ENCODE measurements around the gene RPL29.

Gene RPL29

DNA sequence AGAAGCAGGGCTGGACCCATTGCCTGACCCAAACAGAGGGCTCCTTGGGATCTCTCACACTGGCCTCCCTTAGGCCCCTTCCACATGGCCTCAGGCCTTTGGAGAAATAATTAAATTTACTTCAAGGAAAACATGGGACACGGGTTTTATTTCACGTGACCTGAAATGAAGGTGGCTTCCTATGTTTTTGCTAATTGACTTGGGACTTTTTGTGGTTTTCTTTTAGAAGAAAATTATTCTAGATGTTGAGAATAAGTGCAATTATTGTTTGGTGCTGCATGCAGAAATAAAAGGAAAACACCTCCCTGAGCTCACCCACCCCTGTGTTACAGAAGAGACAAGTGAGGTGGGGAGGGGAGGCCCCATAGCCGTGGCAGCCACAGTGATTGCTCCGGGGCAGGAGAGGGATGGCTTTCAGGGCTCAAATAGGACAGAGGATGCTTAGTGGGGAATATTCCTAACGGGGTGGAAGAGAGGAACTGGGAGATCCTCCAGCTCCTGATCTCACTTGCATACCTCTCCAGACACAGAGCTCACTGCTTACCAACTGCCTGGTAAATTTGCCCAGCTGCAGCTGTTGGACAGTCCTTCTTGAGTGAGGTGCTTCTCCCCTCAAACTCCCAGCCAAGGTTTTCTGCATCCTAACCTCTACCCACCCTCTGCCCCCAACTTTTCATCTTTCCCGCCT is 29.2 kb upstream of the RPL29 start:
- DNase-seq = no peak

DNA sequence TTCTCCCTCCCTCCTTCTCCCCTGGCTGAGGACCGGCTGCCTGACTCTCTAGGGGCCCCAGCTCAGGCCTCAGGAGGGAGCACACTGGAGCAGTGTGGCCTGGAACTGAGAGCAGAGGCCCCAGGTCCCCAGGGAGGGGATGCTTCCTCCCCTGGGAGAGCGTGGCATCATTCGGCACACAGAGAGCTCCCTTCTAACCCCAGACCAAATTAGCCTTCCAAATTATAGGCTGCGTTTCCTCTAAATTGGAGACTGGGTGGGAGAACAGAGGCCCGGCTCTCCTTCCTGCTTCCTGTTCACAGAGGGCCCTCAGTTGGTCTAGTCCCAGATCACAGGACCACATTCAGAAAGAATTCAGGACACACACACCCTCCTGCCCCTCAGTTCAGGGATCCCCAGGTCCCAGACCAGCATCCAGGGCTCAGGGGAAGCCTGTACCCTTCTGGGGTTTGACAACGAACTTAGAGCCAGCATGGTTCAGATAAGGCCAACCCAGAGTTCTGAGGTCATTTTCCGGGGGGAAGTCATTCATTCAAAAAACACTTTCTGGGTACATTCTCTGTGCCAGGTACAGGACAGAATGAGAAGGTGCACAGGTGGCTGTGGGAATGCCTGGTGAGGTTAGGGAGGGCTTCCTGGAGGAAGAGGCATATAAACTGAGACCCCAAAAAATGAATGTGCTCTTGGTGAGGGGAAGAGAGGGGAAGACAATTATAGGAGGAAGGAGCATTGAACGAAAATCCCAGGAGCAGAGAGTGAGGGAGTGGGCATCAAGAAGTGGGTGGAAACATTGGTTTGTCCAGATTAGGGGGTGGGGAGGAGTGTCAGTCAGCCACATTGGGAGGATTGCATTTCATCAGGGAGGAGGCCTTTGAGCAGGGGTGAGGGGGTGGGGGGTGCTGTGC is 28.4 kb upstream of the RPL29 start:
- no peak for DNase-seq

DNA sequence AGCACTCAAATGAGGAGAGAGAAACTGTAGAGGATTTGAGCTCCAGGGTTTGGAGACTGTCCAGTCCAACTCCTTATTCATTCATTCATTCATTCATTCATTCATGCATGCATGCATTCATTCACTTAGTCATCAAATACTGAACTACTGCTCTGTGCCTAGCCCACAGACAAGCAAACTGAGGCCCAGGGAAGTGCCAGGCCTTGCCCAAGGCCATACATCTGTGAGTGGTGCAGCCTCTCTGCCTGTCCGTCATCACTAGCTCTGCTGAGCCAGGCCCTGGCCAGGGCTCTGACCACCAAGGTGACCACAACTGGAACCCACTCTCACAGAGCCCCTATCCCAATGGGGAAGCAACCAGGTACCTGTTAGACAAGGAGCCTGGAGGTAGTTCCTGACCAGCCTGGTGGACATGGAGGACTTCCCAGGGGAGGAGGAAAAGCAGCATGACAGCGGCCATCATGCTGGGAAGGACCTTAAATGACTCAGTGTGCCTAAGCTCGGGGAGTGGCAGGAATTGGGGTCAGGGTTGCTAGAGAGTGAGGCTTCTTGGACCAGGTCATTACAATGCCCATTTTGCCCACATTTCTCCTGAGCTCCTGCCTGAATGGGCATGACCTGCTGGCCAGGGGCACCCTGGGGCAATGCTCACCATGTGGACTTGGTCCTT is 27.5 kb upstream of the RPL29 start:
- DNase-seq = no peak

DNA sequence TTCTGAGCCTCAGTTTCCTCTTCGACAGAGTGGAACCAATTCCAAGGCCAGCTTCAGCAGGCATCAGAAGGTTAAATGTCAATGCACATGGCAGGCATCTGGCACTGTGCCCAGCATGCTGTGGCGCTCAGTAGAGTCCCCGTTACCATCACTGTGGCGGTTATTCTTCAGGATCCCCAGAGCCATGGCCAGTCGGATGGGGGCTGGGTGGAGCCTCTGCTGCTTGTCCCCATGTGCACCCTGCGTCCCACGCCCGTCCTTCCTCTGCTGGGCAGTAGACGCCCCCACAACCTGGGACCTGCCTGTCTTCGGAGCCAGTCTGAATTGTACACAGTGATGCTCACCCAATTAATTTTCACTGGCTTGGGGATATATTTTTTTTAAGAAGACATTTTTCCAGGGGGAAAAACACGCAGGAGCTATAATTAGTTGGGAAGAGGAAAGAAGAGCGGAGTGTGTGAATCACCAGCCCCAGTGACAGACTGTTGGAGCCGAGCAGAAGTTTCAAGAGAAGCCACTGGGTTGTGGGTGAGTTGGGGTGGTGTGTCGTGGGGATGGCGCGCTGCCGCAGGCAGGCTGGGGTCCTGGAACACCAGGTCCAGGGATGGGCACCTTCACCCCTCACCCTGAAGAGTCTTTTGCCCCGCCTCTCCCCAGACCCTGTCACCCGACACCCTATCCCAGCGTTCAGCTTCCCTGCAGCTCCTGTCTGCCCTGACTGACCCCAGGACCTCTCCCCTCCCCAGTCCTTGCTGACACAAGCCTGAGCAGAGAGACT is 26.8 kb upstream of the RPL29 start:
- DNase-seq = no peak

DNA sequence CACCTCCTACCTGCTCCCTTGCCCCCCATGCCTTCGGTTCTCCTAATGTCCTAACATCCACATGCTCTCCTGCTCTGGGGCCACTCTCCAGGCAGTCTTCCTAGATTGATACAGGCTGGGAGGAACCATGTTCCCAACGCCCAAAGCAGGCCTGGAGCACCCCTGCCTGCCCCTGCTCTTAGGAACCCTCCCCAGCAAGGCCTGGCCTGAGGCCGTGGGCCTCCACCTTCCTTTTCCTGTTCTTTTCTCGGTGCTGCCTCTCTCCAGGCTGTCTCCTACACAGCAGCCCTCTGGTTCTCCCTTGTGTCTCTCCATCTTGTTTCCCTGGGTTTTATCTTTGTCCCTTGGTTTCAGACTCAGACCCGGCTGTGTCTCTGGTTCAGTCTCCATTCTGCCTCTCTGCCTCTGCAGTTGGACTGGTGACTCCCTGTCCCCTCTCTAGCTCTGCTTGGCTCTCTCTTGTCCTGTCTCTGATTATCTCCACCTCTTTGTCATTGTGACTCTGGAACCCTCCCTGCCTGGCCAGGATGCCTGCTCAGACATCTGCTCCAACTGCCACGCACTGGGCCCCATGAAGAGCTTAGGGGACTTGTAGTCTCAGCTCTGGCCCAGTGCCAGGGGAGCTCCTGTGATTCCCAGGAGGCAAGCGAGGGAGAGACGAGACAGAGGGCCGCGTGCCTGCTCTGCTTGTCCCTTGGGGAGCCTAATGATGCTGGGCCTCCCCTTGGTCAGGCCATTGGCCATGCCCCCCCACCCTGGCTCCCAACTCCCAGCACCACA is 26.0 kb upstream of the RPL29 start:
- DNase-seq = no peak

DNA sequence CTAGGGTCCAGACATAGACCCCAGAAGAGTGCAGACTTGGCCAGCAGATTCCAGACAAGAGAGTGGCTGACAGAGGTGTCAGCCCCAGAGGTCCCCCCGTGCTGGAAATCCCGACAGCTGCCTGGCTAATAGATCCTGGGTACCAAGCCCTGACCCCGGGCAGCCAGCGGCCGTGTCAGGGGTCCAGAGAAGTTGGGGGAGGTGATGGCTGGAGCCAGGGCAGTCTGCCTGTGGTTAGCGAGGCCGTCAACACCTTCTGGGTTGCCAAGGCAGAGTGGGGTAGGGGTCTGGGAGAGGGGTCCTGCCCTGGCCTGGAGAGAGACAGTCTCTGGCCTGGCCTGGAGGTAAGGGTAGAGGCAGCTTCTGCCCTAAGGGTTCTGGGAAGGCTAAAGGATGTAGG is 25.1 kb upstream of the RPL29 start:
- no peak for DNase-seq

DNA sequence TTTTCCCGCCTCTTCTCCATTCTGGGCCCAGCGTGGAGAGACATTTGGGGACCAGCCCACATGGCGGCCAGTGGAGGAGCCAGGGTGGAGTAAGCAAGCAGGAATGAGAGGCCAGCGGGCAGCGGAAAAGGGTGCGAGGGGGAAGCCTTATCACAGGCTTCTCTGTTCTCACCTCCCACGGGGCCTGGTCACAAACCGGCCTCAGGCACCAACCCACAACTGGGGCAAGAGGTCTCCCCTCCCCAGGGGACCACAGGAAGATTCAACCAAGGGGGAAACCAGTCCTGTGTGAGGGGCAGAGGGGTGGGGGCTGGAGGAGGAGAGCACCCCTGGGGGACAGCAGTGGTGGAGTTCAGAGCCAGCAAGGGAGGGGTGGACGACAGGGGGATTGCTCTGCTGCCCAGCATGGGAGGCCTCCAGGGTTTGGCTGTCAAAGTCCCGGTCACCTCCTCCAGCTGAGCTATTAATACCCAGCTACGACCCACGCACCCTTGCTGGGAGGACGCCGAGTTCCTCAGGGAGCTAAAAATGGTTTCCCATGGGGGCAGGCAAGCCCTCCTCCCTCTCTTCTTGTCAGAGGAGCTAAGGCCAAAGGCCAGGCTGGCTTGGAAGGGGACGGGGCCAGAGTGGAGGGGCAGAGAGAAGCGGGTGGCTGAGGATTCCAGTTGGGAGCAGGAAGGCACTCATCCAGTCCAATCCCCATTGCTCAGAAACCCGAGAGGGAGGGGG is 23.8 kb upstream of the RPL29 start:
- DNase-seq = no peak

DNA sequence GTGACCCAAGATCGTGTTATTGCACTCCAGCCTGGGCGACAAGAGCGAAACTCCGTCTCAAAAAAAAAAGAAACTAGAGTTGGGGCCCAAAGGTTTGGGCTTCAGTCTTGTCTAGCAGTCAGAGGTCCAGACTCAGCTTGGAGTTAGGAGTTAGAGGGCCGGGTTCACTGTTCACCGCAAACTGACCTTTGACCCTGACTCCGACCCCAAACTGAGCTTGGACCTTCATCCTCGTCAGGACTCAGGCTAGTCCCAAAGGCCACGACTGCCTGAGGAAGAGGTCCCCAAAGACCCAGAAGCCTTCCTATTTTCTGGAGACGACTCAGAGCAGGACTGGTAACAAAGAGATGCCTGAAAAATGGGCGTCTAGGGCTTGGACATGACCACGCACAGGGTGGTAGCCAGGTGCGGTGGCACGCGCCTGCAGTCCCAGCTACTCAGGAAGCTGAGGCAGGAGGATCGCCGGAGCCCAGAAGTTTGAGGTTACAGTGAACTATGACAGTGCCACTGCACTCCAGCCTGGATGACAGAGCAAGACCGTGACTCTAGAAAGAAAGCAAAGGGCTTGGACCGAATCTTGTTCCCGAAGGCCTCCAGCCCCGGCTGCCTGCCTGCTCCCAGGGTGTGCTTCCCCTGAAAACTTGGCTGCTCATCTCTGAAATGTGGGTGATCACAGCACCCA is 22.8 kb upstream of the RPL29 start:
- no peak for DNase-seq

DNA sequence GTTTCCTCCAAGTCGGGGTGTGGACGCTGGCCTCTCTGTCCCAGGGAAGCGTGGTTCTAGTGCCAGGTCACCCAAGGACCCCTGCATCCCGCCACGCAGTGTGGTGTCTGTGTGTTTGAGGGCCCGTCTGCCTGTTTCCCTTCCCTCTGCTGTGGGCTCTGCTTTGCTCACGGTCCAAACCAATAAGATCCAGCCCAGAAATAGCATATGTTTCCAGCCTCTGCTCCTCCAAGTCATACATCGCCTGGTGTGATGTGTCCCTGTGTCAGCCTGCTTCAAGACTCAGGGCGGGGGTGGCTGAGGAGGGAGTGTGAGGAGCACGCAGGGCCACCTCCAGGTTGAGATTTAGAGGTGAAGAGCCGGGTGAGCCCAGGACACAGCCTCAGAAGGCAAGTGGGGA is 21.9 kb upstream of the RPL29 start:
- no peak for DNase-seq

DNA sequence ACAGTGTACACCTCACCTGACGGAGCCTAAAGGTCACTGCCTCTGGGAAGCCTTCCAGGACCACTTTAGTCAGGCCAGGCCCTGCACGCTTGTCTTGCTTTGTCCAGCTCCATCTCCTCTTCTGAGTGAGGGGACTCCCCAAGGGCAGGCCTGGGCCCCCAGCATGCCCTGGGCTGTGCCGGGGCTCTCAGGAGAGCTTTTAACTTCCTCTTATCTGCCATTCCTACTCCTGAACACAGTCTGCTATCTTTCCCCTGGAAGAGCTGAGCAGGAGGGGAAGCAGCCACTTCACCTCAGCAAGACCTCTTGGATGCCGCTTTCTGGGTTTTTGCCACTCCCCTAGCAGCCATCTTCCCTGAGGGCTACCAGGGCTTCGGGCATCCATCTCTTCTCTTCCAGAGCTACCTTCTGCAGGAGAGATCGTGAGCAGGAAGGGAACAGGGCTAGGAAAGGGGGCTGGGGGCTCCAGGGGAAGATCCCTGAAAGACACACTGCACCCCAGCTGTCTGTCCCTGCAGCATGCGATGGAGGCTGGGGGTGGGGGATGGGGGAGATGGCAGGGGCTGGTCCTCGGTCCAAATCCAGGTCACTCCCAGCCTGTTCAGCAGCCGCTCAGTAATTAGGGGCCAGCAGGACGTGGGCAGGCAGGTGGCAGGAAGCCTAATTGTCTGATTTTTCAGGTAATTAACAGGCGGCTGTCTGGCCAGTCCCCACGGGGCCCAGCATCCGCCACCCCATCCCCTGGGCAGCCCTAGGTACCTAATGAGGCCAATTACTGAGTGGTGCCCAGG is 19.9 kb upstream of the RPL29 start:
- DNase-seq = no peak

DNA sequence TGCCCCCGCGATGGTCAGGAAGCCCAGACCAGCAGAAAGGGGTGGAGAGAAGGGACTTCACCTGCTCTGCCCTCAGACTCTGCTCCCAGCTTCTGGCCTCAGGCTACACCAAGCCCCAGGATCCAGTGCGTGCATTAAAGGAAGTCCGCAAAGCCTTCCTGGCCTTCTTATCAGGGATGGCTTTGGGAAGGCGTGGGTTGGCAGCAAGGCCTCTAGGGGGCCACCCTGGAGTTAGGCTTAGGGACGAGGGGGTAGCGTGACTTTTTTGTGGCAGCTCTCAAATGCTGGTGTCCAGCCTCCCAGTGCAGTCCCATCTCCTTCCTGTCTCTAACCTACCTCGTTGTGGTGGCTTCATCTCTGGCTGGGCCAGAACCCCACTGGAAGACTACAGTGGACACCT is 18.9 kb upstream of the RPL29 start:
- DNase-seq = no peak

DNA sequence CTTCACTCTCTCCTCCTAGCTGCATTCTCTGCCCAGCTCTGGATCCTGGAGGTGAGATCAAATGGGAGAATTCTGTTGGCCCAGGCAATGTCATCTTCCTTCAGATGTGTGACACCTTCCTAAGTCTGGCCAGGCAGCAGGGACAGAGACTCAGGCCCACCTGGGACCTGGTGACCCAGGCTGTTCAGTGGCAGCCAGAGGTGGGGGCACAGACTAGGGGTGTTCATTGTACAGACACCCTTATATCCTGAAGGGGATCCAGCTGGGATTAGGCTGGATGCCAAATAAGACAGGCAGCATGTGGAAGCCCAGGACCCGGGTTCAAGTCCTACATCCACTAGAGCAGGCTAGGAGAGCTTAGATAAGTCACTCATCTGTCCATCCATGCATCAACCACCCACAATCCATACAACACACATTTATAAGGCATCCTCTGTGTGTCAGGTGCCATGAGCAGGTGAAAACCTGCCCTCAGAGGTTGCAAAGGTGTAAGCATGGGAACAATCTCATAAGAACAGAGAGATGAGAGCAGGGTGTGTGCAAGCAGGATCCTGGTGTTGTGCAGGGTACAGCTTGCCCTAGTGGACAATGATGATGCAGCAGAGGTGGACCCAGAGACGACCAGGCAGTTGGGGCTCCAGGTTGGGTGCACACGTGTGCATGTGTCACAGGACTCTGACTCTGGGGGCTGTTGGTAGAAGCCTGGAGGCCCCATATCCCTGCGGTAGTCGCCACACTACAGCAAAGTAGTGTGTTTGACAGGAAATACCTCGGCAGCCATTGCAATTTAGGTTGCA is 18.3 kb upstream of the RPL29 start:
- DNase-seq = no peak

DNA sequence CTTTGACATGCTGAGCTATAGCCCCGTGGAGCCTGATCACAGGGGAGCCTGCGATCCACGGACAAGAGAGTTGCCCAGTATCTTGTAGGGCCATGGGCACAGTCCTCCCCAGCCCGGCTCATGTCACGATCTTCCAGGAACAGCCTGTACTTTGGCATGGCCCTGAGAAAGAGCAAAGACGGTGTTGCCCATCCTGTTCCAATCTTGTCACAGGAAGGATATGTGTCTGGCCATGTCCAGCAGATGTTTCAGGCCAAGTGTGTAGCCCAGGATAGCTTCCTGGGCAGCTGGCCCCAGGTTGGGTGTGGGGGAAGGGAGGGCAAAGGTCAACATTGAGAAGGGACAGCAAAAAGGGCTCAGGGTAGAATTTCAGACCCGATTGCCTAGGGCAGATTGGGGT is 17.0 kb upstream of the RPL29 start:
- no peak for DNase-seq

DNA sequence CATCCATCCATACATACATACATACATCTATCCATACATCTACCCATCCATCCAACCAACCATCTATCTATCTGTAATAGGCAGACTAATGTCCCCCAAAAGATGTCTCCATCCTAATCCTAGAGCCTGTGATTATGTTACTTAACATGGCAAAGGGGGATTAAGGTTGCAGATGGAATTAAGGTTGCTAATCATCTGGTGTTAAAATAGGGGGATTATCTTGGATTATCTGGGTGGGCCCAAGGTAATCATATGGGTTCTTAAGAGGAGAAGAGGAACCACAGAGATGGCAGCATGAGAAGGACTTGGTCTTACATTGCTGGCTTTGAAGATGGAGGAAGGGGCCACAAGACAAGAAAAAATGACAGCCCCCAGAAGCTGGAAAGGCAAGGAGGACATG is 14.7 kb upstream of the RPL29 start:
- DNase-seq = no peak

DNA sequence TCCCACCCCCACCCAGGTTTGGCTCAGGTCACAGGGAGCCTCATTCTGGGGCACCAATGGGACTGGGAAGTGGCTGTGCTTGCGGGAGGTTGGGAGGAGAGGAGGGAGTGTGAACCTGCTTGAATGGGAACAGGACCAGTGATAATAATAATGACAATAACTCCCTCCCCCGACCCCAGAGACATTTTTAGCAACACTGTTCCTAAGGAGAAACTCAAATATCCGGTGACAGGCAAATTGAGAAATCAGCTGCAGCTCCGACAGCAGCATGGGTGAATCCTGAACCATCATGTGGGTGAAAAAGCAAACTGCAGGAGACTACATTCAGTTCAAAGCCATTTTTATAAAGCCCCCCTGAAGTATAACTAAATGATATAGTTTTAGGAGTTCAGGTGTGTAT is 11.6 kb upstream of the RPL29 start:
- no peak for DNase-seq

DNA sequence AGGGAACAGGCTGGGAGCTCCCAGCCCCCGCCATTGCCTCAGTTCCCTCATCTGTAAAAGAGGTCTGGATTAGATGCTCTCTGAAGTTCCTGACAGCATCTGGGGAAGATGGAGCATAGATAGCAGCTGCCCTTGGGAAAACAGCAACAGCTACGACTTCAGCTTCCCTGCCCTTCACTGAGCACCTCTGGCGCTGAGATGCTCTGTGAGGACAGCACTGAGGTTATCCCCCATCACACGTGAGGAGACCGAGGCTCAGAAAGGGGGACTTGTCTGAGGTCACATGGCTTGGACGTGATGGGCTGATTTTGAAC is 11.1 kb upstream of the RPL29 start:
- DNase-seq = no peak

DNA sequence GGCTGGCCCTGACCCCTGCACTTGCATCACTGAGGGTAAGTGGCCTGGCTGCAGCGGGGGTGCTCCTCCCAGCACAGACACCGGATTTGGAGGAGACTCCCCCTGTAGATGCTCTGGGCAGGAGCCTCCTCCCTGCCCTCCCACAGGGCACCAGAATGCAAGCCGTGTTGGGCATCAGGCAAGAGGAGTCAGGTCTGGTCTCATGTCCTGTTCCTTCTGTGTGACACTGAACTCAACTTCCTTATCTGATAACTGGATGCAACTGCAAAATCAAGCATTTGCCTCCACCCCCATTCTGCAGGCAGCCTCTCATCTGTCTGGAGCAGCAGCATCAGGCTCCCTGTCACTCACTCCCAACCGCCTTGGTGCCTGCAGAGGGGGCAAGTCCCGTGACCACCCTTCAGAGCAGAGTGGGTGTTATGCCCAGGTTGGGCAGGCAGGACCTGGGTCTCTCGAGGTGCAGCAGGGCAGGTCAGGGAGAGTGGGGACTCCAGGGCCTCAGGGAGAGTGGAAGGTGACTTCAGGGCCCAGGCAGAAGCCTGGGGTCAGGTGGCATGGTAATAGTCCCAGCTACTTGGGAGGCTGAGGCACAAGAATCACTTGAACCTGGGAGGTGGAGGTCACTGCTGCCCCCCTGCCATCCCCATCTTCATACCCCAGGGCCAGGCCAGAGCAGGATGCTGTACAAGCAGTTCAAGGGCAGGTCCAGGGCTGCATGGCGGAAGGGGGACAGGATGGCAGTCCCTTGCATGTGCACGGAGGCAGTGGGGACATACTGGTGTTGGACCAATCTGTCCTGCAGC is 10.5 kb upstream of the RPL29 start:
- DNase-seq = no peak

DNA sequence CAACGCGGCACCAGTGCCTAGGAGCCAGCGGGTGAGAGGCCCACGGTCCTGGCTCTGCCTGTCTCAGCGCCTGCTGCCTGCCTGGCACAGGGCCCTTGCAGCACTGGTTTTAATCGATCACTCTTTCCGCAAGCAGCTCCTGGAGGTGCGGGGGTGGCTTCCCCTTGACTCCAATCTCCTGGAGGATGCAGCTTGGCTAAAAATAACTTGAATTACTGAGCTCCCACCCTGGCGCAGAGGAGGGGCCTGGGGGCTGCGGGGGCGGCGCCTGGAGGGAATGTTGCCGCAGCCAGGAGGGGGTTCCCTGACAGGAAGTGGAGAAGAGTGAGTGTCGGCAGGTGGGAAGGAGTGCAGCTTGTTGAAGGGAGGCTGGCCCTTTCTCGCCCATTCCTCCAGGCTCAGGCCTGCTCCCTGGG is 9.9 kb upstream of the RPL29 start:
- DNase-seq = peak; percentile 61
